Breast epithelium (tissue), 4 donors: ENCODE results near the gene AGTR1. TPM values are rescaled to one million over a fixed set of nuclear protein-coding genes. Genes with fewer than 3 reads are reported as not detected.

Experiments used
- DNase-seq, 2 donors: peaks; one replicate each; pipeline ENCODE4 v3.0.0-alpha.2; 2019; ENCODE audit warnings: low spot score in 2 of 2
- H3K27ac ChIP-seq, 2 donors: fragments of 200-600 bp; sonication (generic) in 1 of 2; one replicate each; pipeline ENCODE4 v1.5.1; 2016 to 2019; ENCODE audit warnings: mild to moderate bottlenecking in 1 of 2
- H3K27me3 ChIP-seq, 2 donors: fragments of 200-600 bp; sonication (generic) in 1 of 2; one replicate each; pipeline versions ENCODE4 v1.5.1 to v1.6.0; 2017 to 2019; ENCODE audit warnings: control low read depth in 1 of 2, mild to moderate bottlenecking in 1 of 2
- H3K36me3 ChIP-seq: fragments of 200-600 bp; one replicate; pipeline ENCODE4 v1.5.1; 2019
- H3K4me1 ChIP-seq, 2 donors: fragments of 200-600 bp; sonication (generic); one replicate each; pipeline ENCODE4 v1.5.1; 2016 to 2019; ENCODE audit warnings: control low read depth in 1 of 2
- H3K4me3 ChIP-seq, 3 donors: fragments of 200-600 bp; sonication (generic); 1 replicate in 2 of 3; 2 replicates in 1 of 3; pipeline ENCODE4 v1.5.1; 2016 to 2019; ENCODE audit warnings: mild to moderate bottlenecking in 3 of 3, moderate library complexity in 2 of 3
- H3K9me3 ChIP-seq, 2 donors: fragments of 200-600 bp; sonication (generic) in 1 of 2; one replicate each; pipeline ENCODE4 v1.5.1; 2016 to 2019; ENCODE audit warnings: control low read depth in 1 of 2
- POLR2A ChIP-seq: fragments of 450-650 bp; IDR thresholded peaks from one replicate; pipeline ENCODE4 v1.6.1; 2016; ENCODE audit warnings: antibody characterized with exemption, mild to moderate bottlenecking, moderate library complexity
- POLR2AphosphoS5 ChIP-seq, 3 donors: sonication (generic); formaldehyde crosslinking; IDR thresholded peaks; one replicate each; pipeline ENCODE4 v1.6.1; 2017; ENCODE audit warnings: antibody characterized with exemption in 3 of 3
- intact Hi-C: fragments of 100-400 bp; cut with DNase I; formaldehyde crosslinking; loops from one replicate; pipeline ENCODE4 v1.15.1; 2023; ENCODE audit warnings: low total_unique reads
- total RNA-seq, 3 donors: library from RNA; depleted of rRNA; stranded (reverse); fragments of >200 nt; gene quantifications; one replicate each; pipeline ENCODE4 v1.1.0, GENCODE V29; 2016
- TF ChIP-seq, protein P1 (sequence below), 3 donors: fragments of 450-650 bp; IDR thresholded peaks; one replicate each; pipeline ENCODE4 v1.5.1; 2016 to 2017; ENCODE audit warnings: antibody characterized with exemption in 3 of 3, mild to moderate bottlenecking in 3 of 3, moderate library complexity in 3 of 3

The AGTR1 gene
- total RNA-seq, 3 donors from 2014 or later: 17.3 to 77.9 (median 20.3) TPM

DNA sequence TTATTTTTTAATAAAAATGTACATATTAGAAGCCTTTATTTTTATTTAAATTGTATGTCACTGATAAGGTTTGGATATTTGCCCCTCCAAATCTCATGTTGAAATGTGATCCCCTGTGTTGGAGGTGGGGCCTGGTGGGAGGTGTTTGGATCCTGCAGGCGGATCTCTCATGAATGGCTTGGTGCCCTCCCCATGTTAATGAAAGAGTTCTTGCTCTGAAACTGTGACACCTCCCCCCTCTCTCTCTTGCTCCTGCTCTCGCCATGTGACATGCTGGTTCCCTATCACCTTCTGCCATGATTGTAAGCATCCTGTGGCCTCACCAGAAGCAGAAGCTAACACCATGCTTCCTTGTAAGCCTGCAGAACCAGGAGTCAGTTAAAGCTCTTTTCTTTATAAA is 13.0 kb downstream of the AGTR1 start:
- no peaks in the 10 kb centered on the region for H3K4me1 ChIP-seq
- H3K27ac ChIP-seq: no peak overlapping the region
- intact Hi-C loops: no loop called here
- H3K4me3 ChIP-seq: no peak overlapping the region
- no peaks in the 10 kb centered on the region for H3K36me3 ChIP-seq
- H3K9me3 ChIP-seq: no peaks in the 10 kb centered on the region
- TF ChIP-seq, protein P1, sequence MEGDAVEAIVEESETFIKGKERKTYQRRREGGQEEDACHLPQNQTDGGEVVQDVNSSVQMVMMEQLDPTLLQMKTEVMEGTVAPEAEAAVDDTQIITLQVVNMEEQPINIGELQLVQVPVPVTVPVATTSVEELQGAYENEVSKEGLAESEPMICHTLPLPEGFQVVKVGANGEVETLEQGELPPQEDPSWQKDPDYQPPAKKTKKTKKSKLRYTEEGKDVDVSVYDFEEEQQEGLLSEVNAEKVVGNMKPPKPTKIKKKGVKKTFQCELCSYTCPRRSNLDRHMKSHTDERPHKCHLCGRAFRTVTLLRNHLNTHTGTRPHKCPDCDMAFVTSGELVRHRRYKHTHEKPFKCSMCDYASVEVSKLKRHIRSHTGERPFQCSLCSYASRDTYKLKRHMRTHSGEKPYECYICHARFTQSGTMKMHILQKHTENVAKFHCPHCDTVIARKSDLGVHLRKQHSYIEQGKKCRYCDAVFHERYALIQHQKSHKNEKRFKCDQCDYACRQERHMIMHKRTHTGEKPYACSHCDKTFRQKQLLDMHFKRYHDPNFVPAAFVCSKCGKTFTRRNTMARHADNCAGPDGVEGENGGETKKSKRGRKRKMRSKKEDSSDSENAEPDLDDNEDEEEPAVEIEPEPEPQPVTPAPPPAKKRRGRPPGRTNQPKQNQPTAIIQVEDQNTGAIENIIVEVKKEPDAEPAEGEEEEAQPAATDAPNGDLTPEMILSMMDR (IDR thresholded peaks at IDR 0.05): no peak
- no peak for TF ChIP-seq POLR2A
- no peak for TF ChIP-seq POLR2AphosphoS5 (IDR thresholded peaks at IDR 0.05)
- no peak for DNase-seq
- no peaks in the 10 kb centered on the region for H3K27me3 ChIP-seq

GRCh38 chr3:148711981-148712666 is 14.4 kb downstream of the AGTR1 start:
- H3K36me3 ChIP-seq: no peaks in the 10 kb centered on the region
- intact Hi-C loops: no loop called here
- no peak overlapping the region for H3K27ac ChIP-seq
- no peaks in the 10 kb centered on the region for H3K9me3 ChIP-seq
- no peak for DNase-seq
- H3K4me3 ChIP-seq: no peak overlapping the region
- H3K4me1 ChIP-seq: no peaks in the 10 kb centered on the region
- TF ChIP-seq, protein P1 (IDR thresholded peaks at IDR 0.05): no peak
- TF ChIP-seq POLR2A: no peak
- TF ChIP-seq POLR2AphosphoS5 (IDR thresholded peaks at IDR 0.05): no peak
- H3K27me3 ChIP-seq: no peaks in the 10 kb centered on the region

- intact Hi-C loops: no loop called here
- H3K4me3 ChIP-seq: no peak overlapping the region
- DNase-seq: no peak
- H3K27ac ChIP-seq: no peak overlapping the region
- H3K36me3 ChIP-seq: no peaks in the 10 kb centered on the region
- no peaks in the 10 kb centered on the region for H3K9me3 ChIP-seq
- TF ChIP-seq POLR2A (no peak), POLR2AphosphoS5 (IDR thresholded peaks at IDR 0.05) (no peak)
- TF ChIP-seq, protein P1 (IDR thresholded peaks at IDR 0.05): no peak
- no peaks in the 10 kb centered on the region for H3K27me3 ChIP-seq
- H3K4me1 ChIP-seq: no peaks in the 10 kb centered on the region
These were observed 16.8 kb downstream of the AGTR1 start for GRCh38 chr3:148714521-148714920.

- Histone ChIP-seq H3K27me3 (no peaks in the 10 kb centered on the region), H3K4me3 (no peak overlapping the region), H3K27ac (no peak overlapping the region), H3K4me1 (no peaks in the 10 kb centered on the region), H3K9me3 (no peaks in the 10 kb centered on the region), H3K36me3 (no peaks in the 10 kb centered on the region)
- TF ChIP-seq, protein P1 (IDR thresholded peaks at IDR 0.05): no peak
- TF ChIP-seq POLR2A (no peak), POLR2AphosphoS5 (IDR thresholded peaks at IDR 0.05) (no peak)
- intact Hi-C loops: no loop called here
- no peak for DNase-seq
These were observed 19.0 kb downstream of the AGTR1 start for GRCh38 chr3:148716657-148717056.

DNA sequence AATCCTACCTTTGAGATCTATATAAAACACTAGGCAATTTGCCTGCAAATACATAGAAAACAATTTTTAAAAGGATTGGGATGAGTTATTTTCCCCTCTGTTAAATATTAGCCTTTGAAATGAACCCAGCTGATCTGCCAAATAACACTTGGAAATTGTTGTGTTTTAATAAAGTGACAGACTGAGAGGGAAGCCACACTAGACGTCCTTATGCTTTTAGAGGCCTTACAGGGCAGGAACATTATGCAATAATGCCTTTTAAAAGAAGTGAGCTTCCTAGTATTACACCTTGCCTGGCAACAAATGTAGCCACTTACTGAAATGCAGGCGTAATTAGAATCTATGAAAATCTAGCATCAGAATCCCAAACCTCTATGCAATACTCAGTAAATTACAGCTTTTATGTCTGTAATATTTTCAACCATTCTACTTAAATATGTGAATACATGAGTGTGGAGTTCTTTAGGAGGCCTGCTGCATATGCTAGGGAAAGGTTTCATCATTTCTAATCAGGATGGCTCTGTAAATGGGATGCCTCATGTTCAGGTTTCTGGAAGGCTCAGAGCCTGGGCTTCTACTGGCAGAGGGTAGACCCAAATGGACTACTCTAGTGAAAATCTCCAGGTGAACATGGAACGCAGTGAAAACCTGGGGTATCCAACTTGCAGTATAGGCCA is 20.3 kb downstream of the AGTR1 start:
- H3K4me3 ChIP-seq: no peak overlapping the region
- H3K9me3 ChIP-seq: no peaks in the 10 kb centered on the region
- DNase-seq: no peak
- intact Hi-C loops: no loop called here
- no peaks in the 10 kb centered on the region for H3K36me3 ChIP-seq
- H3K27ac ChIP-seq: no peak overlapping the region
- TF ChIP-seq POLR2AphosphoS5 (IDR thresholded peaks at IDR 0.05): no peak
- TF ChIP-seq, protein P1 (IDR thresholded peaks at IDR 0.05): no peak
- no peak for TF ChIP-seq POLR2A
- H3K27me3 ChIP-seq: no peaks in the 10 kb centered on the region
- H3K4me1 ChIP-seq: no peaks in the 10 kb centered on the region
